Gastroesophageal sphincter (tissue), 3 donors: ENCODE results near the gene EEF2K.

Experiments used
- CTCF ChIP-seq, 4 experiments: fragments of 200-600 bp in 2 of 4; fragments of 450-650 bp in 2 of 4; sonication (generic) in 1 of 4; IDR thresholded peaks; one replicate each; pipeline ENCODE4 v1.5.1; 2017 to 2019; ENCODE audit warnings: antibody characterized with exemption in 4 of 4, mild to moderate bottlenecking in 2 of 4, moderate library complexity in 2 of 4
- POLR2AphosphoS5 ChIP-seq: sonication (generic); formaldehyde crosslinking; IDR thresholded peaks from one replicate; pipeline ENCODE4 v1.6.1; 2017; ENCODE audit warnings: antibody characterized with exemption

- TF ChIP-seq POLR2AphosphoS5, result peak; percentile 80
- TF ChIP-seq CTCF (IDR thresholded peaks at IDR 0.05), result no peak
Measured at GRCh38 chr16:22206842-22207714, 1.0 kb downstream of the EEF2K start.
